Colon (tissue), 2 donors: ENCODE measurements around the gene DLL4.

Experiments
- FAIRE-seq: peaks from 2 replicates; lab custom pipeline; 2012; peaks lifted over from hg19 to GRCh38; lab: Jason Lieb, UNC
- donor health status: control.
- donor health status: control.

Gene DLL4

DNA sequence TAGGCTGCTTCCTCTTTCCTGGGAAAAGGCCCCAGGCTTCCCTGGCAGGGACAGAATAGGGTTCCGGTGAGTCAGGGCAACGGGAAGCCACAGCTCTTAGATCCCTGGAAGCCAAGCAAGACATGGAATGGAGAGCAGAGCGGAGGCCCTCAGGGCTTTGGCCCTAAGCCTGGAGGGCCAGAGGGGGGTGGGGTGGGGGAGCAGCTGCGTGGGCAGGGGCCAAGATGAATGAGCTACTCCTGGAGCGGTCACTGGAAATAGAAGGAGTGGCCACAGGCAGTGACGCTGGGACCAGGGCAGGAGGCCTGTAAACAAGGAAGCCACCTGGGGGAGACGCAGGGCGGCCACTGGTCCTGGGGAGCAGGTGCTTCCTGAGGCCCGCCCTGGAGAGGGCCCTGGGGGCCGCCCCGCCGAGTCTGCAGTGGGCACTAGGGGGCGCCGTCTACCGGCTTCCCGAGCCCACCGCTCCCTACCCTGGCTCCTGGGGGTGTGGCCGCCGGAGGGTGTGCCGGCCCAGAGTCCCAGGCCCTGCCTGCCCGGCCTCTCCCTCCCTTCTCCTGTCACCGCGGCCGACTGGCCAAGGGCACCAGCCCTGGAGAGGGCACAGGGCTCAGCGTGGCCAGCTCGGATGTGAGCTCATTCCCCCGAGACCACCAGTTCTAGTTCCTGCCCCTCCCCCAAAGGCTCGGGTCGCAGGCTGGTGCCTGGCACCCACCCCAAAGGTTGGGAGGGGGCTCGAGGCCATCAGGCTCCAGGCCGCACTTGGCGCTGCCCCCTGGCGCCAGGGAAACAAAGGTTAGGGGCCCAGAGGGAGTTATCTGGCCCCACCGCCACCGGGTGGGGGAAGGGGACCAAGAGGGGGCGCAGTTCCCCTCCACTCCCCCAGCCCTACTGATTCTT, 22.8 kb upstream of the DLL4 start:
- no peak for FAIRE-seq

DNA sequence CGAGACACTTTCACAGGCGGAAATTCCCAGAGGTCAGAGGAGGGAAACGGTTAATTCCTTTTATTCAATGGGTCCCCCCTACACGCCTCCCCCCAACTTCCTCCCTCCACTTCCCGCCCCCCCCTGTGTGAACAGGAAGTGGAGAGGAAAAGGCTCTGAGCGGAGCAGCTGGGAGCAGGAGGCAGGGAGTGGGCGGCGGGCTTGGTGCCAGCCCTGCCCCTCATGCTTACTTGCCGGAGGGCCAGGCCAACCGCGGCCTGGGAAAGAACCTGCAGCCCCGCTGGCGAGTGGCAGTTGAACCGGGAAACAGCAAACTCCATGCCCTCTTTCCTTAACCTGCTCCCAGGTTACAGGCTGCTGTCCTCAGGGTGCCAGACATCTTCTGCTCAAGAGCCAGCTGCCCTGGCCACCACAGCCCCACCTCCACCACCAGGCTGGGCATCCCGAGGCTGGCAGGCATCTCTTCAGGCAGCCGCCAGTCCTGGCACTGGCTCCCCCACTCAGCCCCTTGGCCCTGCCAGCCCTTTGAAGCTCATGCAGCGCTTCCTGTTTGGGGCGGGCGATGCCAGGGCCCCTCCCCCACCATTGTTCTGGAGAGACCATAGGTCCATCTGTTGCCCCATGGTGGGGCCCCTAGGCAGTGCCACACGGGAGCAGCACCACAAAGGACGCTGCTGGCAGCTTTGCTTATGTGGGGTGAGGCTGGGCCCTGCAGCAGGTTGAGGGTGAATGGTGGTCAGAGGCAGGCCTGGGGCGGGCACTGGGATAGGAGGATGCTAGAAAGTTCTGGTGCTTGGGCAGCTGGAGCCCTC, 21.9 kb upstream of the DLL4 start:
- FAIRE-seq = no peak

DNA sequence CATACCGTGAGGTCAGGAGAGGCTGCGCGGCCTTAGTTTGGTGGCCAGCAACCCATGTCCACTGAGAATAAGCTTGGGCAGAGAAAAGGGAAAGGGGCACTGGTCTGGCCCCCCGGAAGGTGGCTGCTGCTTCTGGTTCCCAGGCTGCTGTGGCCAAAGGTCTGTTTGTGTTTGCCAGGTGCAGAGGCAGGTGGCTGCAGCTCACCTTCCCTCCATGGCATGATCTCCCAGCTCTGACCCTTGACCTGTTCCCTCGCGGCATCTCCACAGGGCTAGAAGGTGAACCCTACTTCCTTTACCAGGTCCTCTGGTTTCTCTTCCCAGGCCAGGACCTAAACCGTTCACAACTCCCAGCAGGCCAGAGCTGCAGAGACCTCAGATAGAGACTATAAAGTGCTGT, 21.0 kb upstream of the DLL4 start:
- no peak for FAIRE-seq

DNA sequence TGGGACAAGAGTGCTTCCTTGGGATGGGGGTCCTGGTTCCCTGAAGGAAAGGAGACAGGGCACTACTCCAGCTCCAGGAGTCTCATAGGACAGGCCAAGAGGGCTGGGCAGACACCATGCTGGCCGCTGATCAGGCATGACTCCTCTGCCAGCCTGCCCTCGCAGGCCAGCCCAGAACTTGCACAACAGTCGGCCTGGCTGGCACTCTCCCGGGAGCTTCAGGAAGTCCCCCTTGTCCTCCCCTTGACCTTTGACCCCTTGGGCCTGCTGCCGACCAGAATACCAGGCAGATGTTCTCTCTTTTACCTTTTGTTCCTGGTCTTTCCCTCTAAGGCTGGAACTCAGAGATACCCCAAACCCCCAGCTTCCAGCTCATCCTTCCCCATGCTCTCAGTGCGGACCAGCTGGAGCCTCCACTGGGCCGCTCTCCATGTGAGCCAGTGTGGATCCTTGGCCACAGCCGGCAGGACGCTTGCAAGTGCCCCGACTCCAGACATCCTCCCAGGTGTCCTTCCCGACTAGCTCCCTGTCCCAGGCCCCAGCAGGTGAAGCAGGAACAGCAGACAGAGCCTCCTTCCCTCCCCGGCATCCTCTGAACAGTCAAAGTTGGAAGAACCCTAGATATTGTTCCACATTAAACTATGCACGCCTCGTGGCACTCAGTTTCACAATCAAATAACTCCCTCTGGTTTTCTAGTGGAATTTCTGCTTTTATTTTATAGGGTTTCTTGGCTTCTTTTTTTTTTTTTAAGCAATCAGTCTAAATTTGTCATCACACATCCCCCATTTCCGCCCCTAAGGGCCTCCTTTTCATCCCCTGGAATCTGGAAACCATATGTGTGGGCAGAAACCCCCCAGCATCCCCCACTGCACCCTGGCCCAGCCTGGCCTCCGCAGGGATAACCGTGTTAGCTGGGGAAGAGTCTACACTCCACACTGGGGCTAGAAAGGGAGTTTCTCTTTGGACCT, 19.2 kb upstream of the DLL4 start:
- no peak for FAIRE-seq

DNA sequence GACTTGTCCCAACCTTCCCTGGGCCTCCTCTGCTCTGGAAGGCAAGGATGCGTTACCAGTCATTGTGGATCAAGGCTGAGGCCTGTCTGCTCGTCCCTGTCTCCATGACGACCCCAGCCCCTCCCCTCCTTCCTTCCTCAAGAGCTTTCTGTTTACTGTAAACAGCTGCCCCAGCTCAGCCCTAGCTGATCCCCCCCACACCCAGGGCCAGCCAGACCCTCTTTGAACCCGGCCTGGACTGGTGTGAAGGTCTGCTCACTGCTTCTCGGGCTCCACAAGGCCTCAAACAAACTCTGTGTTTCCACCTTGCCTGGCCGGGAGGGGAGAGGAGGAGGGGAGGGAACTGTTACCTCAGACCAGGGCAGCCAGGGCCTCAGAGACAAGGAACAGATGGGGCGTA, 18.0 kb upstream of the DLL4 start:
- FAIRE-seq = no peak

DNA sequence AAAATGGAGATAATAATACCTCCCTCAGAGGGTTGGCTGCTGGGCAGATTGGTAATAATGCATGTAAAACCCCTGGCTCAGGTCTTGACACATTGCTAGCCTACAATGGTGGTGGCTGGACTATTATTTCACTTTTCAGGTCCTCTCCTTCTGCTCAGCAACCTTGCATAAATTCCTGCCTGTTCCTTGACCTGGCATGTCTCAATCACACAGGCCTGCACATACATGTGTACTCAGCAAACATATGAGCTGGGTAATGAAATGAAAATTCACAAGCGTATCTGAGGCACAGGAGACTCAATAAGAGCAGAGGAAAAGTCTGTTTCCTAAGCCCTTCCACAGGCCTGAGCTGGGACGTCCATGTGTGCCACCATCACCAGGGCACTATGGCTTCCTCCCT, 17.4 kb upstream of the DLL4 start:
- no peak for FAIRE-seq

DNA sequence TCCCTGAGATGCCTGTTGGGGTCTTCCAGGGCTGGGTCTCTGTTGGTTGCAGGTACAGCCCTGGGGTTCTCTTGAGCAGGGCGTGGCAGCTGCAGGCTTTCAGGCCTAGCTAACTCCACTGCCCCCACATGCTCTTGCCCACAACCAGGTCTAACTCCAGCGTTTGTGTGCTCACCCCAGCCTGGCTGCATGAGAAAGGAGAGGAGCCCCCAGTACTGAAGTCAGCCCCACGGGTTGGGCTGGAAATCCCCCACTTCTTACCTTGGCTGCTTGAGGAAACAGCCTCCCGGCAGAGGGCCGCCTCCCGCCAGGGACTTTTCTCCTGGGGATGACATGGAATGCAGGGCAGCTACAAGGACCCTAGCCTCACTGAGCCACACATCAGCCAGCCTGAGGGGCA, 16.7 kb upstream of the DLL4 start:
- no peak for FAIRE-seq

DNA sequence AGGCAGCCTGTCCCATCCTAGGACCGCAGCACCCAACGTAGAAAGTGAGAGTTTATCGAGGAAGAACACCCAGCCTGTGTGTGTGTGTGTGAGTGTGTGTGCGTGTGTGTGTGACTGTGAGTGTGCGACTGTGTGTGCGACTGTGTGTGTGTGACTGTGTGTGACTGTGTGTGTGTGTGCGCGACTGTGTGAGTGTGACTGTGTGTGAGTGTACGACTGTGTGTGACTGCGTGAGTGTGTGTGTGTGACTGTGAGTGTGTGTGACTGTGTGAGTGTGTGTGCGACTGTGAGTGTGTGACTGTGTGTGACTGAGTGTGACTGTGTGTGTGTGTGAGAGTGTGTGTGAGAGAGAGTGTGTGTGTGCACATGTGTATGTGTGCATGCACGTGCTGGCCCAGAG, 15.1 kb upstream of the DLL4 start:
- FAIRE-seq = no peak

DNA sequence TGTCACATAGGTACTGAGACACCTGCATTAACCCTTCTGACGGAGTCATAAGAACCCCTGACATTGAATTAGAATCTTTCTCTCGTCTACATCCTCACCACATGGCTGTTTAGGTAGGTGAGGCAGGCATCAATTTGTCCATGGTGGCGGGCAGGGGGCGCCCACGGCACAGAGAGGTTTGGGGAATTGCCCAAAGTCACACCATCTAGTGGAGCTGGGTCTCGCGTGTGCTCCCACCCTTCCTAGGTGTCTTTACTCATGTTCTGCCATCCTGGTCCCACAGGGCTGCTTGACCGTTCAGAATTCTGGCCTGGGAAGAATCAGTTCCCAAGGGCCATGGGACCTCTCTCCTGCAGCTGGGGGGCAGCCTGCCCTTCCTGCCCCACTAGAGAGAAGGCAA, 14.7 kb upstream of the DLL4 start:
- no peak for FAIRE-seq

DNA sequence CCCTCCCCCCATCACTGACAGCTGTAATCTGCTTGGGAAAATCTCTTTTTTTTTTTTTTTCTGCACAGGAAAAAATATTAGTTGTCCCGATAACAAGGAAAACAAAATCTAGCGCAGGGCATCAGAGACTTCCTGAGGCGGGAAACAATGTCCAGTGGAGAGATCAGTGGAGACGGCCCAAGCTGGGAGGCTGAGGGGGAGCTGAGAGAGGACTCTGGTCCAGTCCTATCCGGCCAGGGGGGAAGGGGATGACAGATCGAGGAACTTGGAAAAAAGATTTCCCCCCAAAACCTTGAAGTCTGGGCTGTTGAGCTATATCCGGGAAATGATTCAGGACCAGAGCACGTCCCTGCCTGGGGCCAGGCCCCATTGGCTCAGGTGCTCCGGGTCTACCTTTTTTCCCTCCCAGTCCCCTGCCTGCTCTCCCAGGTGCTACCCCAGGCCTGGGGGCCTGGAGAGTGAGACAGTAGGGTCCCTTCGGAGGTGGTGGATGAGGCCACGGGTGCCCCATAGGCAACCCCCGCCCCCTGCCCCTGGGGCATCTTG, 14.0 kb upstream of the DLL4 start:
- no peak for FAIRE-seq

DNA sequence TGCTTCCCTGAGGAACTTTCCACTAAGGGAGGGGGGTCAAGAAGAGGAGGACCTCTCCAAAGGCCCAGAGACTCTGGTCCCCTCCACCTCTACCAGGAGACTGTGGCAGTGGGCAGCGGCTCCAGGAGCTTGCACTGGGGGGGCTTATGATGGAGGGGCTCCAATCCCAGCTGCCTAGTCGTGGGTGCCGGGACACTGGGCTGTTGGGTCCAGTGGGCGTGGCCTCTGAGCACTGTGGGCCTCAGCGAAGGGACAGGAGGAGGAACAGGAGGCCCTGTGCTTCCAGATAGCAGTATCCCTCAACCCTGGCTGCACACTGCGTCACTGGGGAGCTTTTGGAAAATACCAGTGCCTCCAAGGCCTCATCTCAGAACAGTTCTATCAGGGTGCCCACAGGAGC, 13.5 kb upstream of the DLL4 start:
- FAIRE-seq = no peak

DNA sequence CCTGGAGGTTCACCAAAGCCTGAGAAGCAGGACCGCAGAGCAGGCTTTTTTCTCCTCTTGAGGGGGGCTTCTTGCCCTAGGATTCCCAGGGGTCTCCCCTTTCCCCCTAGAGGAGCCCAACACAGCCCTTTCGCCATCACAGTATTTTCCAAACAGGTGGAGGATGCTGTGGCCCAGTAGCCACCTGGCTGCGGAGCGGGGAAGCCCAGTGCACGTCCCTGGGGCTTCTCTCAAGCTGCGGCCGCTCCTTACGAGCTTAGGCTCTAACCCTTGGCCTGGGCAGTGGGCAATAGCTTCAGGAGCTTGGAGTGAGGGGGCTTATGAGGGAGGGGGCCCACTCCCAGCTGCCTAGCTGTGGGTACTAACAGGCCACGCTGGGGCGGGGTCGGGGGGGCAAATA, 11.6 kb upstream of the DLL4 start:
- FAIRE-seq = no peak

DNA sequence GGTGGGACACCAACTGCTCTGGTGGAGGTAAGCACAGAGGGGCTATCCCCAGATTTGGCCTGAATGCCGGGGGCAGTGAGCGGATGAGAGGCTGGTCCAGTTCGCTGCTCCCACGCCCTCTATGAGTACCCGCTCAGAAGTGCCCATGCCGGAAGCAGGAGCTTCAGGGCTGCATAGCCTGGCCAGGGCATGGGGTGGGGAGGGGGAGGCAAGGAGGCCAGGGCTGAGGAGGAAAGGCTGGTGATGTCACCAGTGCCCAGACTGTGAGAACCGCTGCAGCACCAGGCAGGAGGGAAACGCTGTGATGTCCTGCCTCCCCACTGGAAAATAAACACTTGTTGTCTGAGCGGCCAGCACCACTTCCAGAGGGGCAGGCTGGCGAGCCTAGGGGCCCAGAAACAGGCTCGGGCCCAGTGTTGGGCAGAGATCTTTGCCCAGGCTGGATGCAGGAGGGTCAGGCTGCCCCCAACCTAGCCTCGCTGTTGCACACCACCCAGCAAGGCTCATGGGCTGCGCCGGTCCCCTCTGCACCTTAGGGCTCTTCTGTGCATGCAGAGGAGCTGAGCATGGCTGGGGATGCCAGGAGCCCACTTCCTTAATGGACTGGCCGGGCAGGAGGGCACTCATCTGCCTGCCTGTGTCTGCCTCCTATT, 10.9 kb upstream of the DLL4 start:
- no peak for FAIRE-seq

DNA sequence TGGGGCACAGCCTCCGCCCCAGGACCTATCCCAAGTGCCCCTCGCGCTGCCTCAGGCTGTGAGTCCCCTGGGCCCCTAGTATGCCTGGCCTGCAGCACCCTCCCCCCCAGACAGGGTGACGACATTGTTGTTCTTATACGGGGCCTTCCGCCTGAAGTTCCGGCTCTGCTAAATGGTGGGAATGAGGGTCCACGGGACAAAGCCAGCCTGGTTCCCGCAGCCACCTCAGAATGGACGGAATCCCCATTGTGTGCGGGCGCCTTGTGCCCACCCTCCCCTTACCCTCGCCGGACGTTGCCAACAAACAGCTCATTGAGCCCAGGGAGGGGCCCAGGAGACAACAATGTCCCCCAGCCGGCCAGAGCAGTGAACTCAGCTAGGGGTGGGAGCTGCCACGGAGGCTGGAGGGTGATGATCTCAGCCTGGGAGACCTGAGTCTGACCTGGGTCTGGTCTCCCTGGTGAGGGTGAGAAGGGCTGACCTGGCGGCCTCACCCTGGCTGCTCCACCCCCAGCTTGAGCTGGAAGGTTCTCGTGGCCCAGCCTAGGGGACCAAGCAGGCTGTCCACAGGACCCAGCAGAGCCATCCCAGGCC, 10.2 kb upstream of the DLL4 start:
- FAIRE-seq = no peak

DNA sequence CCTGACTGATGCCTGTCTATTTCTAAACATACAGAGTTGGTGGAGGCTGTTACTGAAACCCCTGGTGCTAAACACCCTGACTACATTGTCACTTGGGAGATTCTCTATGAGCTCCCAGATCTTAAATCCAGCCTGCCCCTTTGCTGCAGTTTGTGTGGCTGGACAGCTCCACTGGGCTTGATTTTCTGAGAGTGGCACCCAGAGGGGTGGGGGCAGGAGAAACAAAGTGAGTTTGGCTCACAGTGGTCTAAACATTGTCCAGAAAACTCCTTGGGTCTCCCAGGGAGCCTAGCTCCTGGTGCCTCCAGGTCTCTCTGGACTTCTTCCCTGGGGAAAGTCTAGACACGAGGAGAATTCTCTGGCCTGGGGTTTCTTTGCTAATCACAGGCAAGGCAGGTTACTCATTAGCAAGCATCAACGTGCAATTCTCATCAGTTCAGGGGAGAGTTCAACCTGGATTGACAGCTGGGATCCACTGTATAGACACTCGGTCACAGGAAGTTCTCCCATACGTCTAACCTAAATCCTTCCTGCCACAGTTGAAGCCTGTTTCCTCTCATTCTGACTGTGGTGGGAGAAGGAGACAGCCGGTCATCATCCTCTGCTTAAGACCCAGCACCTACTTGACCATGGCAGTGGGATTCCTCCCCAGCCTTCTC, 7.1 kb upstream of the DLL4 start:
- FAIRE-seq = no peak

DNA sequence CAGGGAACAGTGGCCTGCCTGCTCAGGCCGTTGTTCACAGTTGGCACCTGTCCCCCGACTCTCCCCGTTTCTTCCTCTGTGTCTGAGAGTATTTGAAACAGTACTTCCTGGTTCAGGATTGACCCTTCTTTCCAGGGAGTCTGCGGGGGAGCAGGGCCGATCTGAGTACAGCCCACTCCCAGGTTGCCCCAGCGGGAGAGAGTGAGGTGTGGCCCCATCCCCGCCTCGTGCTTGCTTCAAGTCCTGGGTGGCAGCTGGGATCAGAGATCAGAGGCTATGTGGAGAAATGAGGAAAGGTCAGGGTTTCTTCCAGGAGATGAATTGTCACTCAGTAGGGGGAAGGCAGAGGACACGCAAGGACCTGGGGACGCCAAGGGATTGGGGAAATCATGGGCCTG, 6.5 kb upstream of the DLL4 start:
- no peak for FAIRE-seq

DNA sequence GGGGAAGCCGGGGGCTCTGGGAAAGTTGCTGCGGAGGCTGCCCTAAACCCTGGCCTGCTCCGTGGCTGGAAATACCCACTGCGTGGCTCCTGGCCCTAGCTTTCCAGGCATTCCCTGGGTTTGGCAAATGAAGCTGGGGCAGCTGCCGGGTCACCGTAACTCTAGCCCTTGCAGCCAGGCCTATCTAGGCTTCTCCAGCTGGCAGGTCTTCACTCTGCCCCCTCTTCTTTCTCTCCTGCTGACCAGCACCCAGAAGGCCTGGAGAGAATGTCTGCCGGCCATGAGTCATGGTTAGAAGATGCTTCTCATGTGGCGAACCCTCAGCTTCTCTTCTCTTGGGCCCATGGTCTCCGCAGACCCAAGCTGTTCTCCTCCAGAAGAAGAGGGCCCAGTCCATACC, 5.6 kb upstream of the DLL4 start:
- FAIRE-seq = no peak

DNA sequence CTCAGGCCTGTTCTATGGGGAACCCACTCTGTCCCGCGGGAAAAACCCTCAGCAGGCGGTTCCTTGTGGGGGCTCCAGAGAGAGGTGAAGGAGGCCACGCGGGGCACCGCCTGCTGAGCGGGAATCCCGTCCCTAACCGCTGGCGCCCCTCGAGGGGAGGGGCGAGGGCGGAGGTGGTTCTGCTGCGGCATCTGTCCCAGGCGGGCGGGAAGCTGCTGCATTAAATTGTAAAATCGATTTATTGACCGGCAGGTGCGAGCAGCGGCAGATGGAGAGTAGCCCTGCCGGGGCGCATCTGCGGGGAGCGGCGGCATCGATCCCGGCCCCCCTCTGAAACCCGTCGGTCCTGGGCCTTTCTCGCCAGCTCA, 3.7 kb upstream of the DLL4 start:
- FAIRE-seq = no peak

DNA sequence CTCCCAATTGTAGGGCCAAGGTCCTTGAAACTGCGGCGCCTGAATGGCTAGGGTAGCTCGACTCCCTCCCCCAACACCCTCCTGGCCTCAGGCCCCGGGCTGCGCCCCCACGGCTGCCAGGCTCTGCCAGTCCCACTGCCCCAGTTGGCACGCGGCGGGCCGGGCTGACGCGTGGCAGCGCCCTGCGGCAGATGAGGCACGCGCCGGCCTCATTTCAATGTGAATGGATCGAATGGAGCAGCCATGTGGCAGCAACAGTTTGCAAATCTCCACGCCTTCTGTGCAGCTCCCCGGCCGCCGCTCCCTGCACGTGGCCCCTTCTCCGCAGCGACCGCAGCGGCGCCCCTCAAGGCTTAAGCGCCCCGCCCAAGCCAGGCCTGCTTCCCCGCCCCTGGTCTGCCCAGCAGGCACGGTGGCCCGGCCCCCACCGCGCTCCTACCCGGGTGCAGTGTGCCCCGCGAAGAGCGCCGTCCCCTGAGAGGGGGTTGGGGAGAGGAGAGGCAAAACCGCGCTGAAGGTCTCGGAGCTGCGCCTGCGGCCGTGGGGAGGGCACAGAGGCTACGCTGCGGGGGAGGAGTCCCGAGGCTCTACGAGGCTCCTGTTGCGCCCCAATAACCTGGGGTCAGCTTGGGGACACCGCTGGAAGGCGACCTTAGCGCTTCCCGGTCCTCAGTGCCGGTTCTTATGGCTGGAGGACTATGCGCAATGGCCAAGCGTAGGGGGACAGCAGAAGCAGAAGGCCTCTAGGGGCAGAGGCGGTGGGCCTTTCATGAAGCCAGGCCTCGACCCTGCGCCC, 3.1 kb upstream of the DLL4 start:
- FAIRE-seq = no peak
